ENCODE data around the gene MKX. TPM values are rescaled to one million over a fixed set of nuclear protein-coding genes. Genes with fewer than 3 reads are reported as not detected.

MKX gene
- total RNA-seq, 4 donors from 2014 or later: 0.19 to 3.3 (median 1.4) TPM

DNA sequence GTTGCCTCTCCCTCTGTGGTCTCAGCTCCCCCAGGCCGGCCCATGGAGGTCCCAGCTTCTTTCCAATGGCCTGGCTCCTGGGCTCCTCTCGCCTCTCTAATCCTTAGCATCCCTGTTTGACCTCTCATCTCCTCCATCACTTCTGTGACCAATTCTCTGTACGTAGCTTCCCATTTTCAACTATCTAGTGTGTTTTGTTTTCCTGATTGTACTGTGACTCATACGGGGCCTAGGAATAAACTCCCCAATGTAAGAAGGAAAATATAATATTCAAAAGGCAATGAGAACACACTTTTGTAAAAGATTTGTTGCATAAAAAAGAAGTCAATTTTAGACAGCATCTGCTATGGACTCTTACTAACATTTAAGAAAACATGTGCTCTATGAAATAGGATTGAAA, 90.3 kb downstream of the MKX start:
- H3K4me3 ChIP-seq: no peak overlapping the region
- H3K4me1 ChIP-seq: no peaks in the 10 kb centered on the region
- intact Hi-C loops (cut with DNase I): loop anchor here (2.0 to 10.0 kb wide), 2 partner anchors 96 to 210 kb away; no protein-coding TSS in a partner anchor
- H3K27me3 ChIP-seq: no peaks in the 10 kb centered on the region
- no peak for DNase-seq
- H3K9me3 ChIP-seq: no peaks in the 10 kb centered on the region
- no peaks in the 10 kb centered on the region for H3K36me3 ChIP-seq
- H3K27ac ChIP-seq: no peak overlapping the region
- TF ChIP-seq, protein P1, sequence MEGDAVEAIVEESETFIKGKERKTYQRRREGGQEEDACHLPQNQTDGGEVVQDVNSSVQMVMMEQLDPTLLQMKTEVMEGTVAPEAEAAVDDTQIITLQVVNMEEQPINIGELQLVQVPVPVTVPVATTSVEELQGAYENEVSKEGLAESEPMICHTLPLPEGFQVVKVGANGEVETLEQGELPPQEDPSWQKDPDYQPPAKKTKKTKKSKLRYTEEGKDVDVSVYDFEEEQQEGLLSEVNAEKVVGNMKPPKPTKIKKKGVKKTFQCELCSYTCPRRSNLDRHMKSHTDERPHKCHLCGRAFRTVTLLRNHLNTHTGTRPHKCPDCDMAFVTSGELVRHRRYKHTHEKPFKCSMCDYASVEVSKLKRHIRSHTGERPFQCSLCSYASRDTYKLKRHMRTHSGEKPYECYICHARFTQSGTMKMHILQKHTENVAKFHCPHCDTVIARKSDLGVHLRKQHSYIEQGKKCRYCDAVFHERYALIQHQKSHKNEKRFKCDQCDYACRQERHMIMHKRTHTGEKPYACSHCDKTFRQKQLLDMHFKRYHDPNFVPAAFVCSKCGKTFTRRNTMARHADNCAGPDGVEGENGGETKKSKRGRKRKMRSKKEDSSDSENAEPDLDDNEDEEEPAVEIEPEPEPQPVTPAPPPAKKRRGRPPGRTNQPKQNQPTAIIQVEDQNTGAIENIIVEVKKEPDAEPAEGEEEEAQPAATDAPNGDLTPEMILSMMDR (IDR thresholded peaks at IDR 0.05): no peak
- TF ChIP-seq POLR2A (IDR thresholded peaks at IDR 0.05): no peak
- 69 to 74% methylated on average over 4 of the region's 4 CpGs for WGBS, 2 donors

DNA sequence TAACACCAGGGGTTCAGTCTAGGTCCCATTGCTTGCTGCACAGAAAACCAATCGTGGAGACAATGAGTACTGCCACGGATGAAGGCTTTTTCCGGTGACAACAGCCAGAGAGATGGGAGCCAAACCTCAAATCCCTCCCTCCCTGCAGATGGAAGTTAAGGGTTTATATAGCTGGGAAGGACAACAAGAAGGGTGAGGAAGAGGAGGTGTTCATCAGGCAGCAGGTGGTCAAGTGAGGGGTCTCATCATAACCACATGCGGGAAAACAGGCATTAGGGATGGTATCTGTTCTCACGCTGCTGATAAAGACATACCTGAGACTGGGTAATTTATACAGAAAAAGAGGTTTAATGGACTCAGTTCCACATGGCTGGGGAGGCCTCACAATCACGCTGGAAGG, 91.3 kb downstream of the MKX start:
- 89 to 91% methylated on average over 6 of the region's 6 CpGs for WGBS, 2 donors
- Histone ChIP-seq H3K27ac (no peak overlapping the region), H3K27me3 (no peaks in the 10 kb centered on the region), H3K9me3 (no peaks in the 10 kb centered on the region), H3K4me1 (no peaks in the 10 kb centered on the region), H3K4me3 (no peak overlapping the region), H3K36me3 (no peaks in the 10 kb centered on the region)
- no peak for TF ChIP-seq POLR2A (IDR thresholded peaks at IDR 0.05)
- TF ChIP-seq, protein P1 (IDR thresholded peaks at IDR 0.05): no peak
- intact Hi-C loops (cut with DNase I): loop anchor here (2.0 to 10.0 kb wide), 2 partner anchors 95 to 209 kb away; no protein-coding TSS in a partner anchor
- no peak for DNase-seq

DNA sequence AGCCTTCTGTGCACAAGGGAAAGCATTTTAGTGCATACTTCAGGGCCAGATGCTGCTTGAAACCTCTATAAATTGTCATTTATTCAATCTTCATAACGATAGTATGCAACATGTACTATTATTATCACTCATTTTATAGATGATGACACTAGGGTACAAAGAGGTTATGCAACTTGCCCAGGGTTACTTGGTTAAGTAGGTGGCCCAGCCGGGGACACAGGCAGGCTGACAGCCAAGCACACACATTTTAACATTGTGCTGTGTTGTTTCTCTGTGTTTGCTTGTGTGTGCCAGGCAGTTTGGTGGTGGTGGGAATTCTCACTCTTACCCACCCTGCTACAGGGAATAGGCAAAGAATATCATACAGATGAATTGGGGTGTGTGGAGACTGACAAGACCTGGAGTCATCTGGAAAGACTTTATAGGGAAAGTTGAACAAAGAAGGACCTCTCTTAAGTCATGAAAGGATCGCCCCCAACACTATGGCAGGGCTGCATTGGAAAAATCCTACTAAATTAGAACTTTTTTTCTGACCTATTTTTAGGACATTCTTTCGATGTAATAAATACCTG, 98.9 kb downstream of the MKX start:
- intact Hi-C loops (cut with DNase I): no loop called here
- TF ChIP-seq, protein P1 (IDR thresholded peaks at IDR 0.05): no peak
- no peak for TF ChIP-seq POLR2A (IDR thresholded peaks at IDR 0.05)
- WGBS, 2 donors: 70 to 71% methylated on average over 4 of the region's 4 CpGs
- H3K36me3 ChIP-seq: no peaks in the 10 kb centered on the region
- DNase-seq: no peak
- peaks cover 0 to 6% (median 0%) of the 10 kb centered on the region in 3 donors for H3K9me3 ChIP-seq
- no peaks in the 10 kb centered on the region for H3K4me1 ChIP-seq
- no peak overlapping the region for H3K27ac ChIP-seq
- H3K27me3 ChIP-seq: no peaks in the 10 kb centered on the region
- H3K4me3 ChIP-seq: no peak overlapping the region

DNA sequence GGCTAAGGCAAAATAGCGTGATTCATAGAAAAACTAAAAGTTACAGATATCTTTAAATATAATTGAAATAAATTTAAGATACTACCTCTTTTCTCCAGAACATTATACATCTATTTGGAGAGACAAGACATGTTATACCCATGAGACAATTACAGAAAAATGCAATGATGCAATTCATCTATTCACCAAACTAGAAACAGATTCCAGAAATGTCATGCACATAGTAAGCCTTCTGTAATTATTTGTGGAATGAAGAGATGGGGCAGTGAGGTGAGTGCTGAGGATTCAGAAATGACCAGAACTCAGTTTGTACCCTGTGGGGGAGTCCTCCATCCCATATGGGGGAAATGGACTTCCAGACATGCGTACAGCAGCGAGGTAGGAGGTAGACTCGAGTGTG, 99.4 kb downstream of the MKX start:
- H3K27ac ChIP-seq: no peak overlapping the region
- H3K9me3 ChIP-seq: peaks cover 0 to 6% (median 0%) of the 10 kb centered on the region in 3 donors
- H3K36me3 ChIP-seq: no peaks in the 10 kb centered on the region
- no peak for DNase-seq
- no peaks in the 10 kb centered on the region for H3K27me3 ChIP-seq
- TF ChIP-seq, protein P1 (IDR thresholded peaks at IDR 0.05): no peak
- TF ChIP-seq POLR2A (IDR thresholded peaks at IDR 0.05): no peak
- H3K4me3 ChIP-seq: no peak overlapping the region
- intact Hi-C loops (cut with DNase I): no loop called here
- no peaks in the 10 kb centered on the region for H3K4me1 ChIP-seq
- 89 to 90% methylated on average over 4 of the region's 4 CpGs for WGBS, 2 donors

DNA sequence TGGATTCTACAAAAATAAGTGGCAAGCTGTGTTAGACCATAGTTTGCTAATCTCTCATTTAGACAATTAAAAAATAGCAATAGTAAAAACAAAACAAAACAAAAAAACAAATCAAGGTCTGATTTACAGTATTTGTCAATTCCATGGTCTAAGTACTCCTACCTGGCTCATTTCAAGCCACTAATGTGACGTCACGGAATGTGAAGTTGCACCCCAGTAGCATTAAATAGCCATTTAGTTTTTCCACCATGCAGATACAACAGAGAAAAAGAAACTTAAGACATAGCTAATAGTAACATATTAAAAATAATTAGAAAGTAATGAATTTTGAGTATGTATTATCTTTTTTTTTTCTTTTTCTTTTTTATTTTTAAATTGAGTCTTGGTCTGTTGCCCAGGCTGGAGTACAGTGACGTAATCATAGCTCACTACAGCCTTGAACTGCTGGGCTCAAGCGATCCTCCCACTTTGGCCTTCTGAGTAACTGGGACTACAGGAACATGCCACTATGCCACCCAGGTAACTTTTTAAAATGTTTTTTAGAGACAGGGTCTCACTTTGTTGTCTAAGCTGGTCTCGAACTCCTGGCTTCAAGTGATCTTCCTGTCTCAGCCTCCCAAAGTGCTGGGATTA, 101.2 kb downstream of the MKX start:
- no peak for DNase-seq
- Histone ChIP-seq H3K4me3 (no peak overlapping the region), H3K9me3 (peaks cover 0 to 6% (median 0%) of the 10 kb centered on the region in 3 donors), H3K27ac (no peak overlapping the region), H3K36me3 (no peaks in the 10 kb centered on the region), H3K4me1 (no peaks in the 10 kb centered on the region), H3K27me3 (no peaks in the 10 kb centered on the region)
- TF ChIP-seq, protein P1 (IDR thresholded peaks at IDR 0.05): no peak
- no peak for TF ChIP-seq POLR2A (IDR thresholded peaks at IDR 0.05)
- intact Hi-C loops (cut with DNase I): no loop called here
- WGBS, 2 donors: 86 to 90% methylated on average over 5 of the region's 5 CpGs
